A673 (cell line): ENCODE data around the gene CPEB1. TPM values are rescaled to one million over a fixed set of nuclear protein-coding genes. Genes with fewer than 3 reads are reported as not detected.

Experiments used
- BruUV-seq: library from RNA; stranded (reverse); fragments of 400-500 nt; replicated peaks from 2 replicates; lab custom pipeline; 2021; lab: Mats Ljungman, UMichigan
- CTCF ChIA-PET: fragments of 300-600 bp; sonication (Branson Sonifier 250); formaldehyde crosslinking; loops from one replicate; lab custom pipeline; 2022; ENCODE audit warnings: antibody characterized with exemption; lab: Charles Lee
- POLR2A ChIA-PET: fragments of 300-600 bp; sonication (Branson Sonifier 250); formaldehyde crosslinking; loops from one replicate; lab custom pipeline; 2022; ENCODE audit warnings: antibody characterized with exemption; ENCODE audit not compliant: low non-redundant PET; lab: Charles Lee
- DNase-seq: peaks from one replicate; pipeline ENCODE4 v3.0.0-alpha.2; 2015; ENCODE audit warnings: low spot score
- H3K27ac ChIP-seq: fragments of 200-600 bp; sonication (generic); 2 replicates; pipeline ENCODE4 v1.5.1; 2016; ENCODE audit warnings: mixed run types, low read depth, mild to moderate bottlenecking, mixed read lengths, antibody characterized with exemption, low read length; ENCODE audit not compliant: poor library complexity, severe bottlenecking
- H3K27me3 ChIP-seq: fragments of 200-600 bp; sonication (generic); replicated peaks from 2 replicates; pipeline ENCODE4 v1.6.1; 2017; ENCODE audit warnings: mixed run types, low read depth, mild to moderate bottlenecking, mixed read lengths, antibody characterized with exemption, low read length; ENCODE audit not compliant: insufficient read depth, poor library complexity
- H3K36me3 ChIP-seq: fragments of 200-600 bp; sonication (generic); 2 replicates; pipeline ENCODE4 v1.6.1; 2016; ENCODE audit warnings: mixed run types, mild to moderate bottlenecking, mixed read lengths, antibody characterized with exemption, low read length; ENCODE audit not compliant: insufficient read depth, poor library complexity, severe bottlenecking
- H3K4me1 ChIP-seq: fragments of 200-600 bp; sonication (generic); 2 replicates; pipeline ENCODE4 v1.6.1; 2017; ENCODE audit warnings: mixed run types, mild to moderate bottlenecking, mixed read lengths, antibody characterized with exemption, low read length; ENCODE audit not compliant: insufficient read depth, poor library complexity, severe bottlenecking
- H3K4me3 ChIP-seq: fragments of 200-600 bp; sonication (generic); 2 replicates; pipeline ENCODE4 v1.5.1; 2016; ENCODE audit warnings: low read depth, mixed run types, mild to moderate bottlenecking, mixed read lengths, low read length; ENCODE audit not compliant: poor library complexity, severe bottlenecking
- H3K9me3 ChIP-seq: fragments of 200-600 bp; sonication (generic); 2 replicates; pipeline ENCODE4 v1.6.1; 2016; ENCODE audit warnings: mixed run types, low read depth, mild to moderate bottlenecking, mixed read lengths, antibody characterized with exemption, low read length; ENCODE audit not compliant: poor library complexity, severe bottlenecking
- CTCF ChIP-seq: fragments of 300-800, 200-600 bp; sonication (generic); conservative IDR thresholded peaks from 2 replicates; pipeline ENCODE4 v1.5.1; 2017; ENCODE audit warnings: low read depth, mild to moderate bottlenecking, antibody characterized with exemption, low read length, moderate library complexity, mixed read lengths
- EZH2 ChIP-seq: fragments of 200-600 bp; sonication (generic); IDR thresholded peaks from 2 replicates; pipeline ENCODE4 v1.6.1; 2017; ENCODE audit warnings: borderline replicate concordance, low read depth, mild to moderate bottlenecking, mixed read lengths, antibody characterized with exemption, low read length; ENCODE audit not compliant: poor library complexity, severe bottlenecking
- intact Hi-C: fragments of 100-400 bp; cut with micrococcal nuclease; formaldehyde crosslinking; loops from one replicate; pipeline ENCODE4 v1.10.0; 2022; ENCODE audit not compliant: unreplicated experiment
- total RNA-seq: library from RNA; stranded (reverse); gene quantifications from 2 replicates; pipeline ENCODE4 v1.2.3, GENCODE V29; 2021

CPEB1 gene
- total RNA-seq, 1 experiment from 2014 or later: not detected

DNA sequence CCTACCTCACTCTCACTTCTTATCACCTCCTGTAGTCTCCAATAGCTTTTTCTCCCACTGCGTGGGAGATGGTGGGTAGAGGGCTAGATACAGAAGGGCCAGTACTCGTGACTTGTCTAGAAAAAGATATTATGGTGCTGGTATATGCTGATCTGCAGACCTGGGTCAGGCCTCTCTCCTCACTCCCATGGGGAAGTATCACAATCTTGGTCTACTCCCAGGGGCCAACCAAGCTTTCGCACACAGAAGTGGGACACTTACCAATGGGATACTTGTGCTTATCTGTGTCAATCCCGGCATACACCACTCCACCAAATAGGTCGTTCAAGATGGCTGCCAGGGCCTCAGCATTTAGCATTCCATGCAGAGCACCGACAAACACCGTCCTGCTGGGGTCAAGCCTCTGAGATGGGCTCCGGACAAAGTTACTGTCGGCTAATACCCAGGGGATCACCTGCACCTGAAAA lies 97.9 kb downstream of the CPEB1 start:
- CTCF ChIA-PET: no interaction called here
- POLR2A ChIA-PET: no interaction called here
- H3K27ac ChIP-seq: no peak overlapping the region
- H3K4me3 ChIP-seq: no peak overlapping the region
- BruUV-seq: no TSS peak
- no peaks in the 10 kb centered on the region for H3K36me3 ChIP-seq
- no peaks in the 10 kb centered on the region for H3K9me3 ChIP-seq
- no peak for TF ChIP-seq EZH2
- no peak for TF ChIP-seq CTCF
- DNase-seq: no peak
- intact Hi-C loops: no loop called here
- no peaks in the 10 kb centered on the region for H3K4me1 ChIP-seq
- H3K27me3 ChIP-seq: peaks cover 30% of the 10 kb centered on the region

DNA sequence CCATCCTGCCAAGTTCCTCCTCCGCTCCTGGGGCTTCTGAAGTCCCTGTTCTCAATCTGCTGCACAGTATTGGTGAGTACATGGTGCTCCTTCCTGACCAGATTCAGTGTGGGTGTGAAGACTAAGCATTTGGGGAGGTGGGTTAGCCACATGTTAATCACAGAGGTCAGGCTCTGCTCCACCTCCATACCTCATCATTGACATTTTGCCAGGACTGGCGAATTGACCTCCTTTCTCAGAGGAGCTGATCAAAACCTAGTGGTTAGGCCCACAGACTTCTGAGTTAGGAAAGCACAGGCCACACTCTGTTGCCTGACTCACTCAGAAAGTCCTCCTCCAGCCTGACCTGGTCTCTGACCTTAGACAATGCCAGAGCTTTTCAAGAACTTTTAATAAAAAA lies 98.5 kb downstream of the CPEB1 start:
- Histone ChIP-seq H3K27ac (no peak overlapping the region), H3K27me3 (peaks cover 27% of the 10 kb centered on the region), H3K4me1 (no peaks in the 10 kb centered on the region), H3K36me3 (no peaks in the 10 kb centered on the region), H3K4me3 (no peak overlapping the region), H3K9me3 (no peaks in the 10 kb centered on the region)
- DNase-seq: no peak
- no peak for TF ChIP-seq EZH2
- TF ChIP-seq CTCF: no peak
- no TSS peak for BruUV-seq
- POLR2A ChIA-PET: no interaction called here
- CTCF ChIA-PET: no interaction called here
- intact Hi-C loops: no loop called here

- Histone ChIP-seq H3K27ac (no peak overlapping the region), H3K36me3 (no peaks in the 10 kb centered on the region), H3K4me3 (no peak overlapping the region), H3K27me3 (peaks cover 3% of the 10 kb centered on the region), H3K4me1 (peaks cover 6% of the 10 kb centered on the region), H3K9me3 (no peaks in the 10 kb centered on the region)
- intact Hi-C loops: no loop called here
- DNase-seq: no peak
- no TSS peak for BruUV-seq
- POLR2A ChIA-PET: no interaction called here
- CTCF ChIA-PET: no interaction called here
- TF ChIP-seq CTCF (no peak), EZH2 (no peak)
Measured at GRCh38 chr15:82545478-82545877, 101.7 kb downstream of the CPEB1 start.
